ENCODE measurements around the gene UBXN6.

UBXN6 gene

DNA sequence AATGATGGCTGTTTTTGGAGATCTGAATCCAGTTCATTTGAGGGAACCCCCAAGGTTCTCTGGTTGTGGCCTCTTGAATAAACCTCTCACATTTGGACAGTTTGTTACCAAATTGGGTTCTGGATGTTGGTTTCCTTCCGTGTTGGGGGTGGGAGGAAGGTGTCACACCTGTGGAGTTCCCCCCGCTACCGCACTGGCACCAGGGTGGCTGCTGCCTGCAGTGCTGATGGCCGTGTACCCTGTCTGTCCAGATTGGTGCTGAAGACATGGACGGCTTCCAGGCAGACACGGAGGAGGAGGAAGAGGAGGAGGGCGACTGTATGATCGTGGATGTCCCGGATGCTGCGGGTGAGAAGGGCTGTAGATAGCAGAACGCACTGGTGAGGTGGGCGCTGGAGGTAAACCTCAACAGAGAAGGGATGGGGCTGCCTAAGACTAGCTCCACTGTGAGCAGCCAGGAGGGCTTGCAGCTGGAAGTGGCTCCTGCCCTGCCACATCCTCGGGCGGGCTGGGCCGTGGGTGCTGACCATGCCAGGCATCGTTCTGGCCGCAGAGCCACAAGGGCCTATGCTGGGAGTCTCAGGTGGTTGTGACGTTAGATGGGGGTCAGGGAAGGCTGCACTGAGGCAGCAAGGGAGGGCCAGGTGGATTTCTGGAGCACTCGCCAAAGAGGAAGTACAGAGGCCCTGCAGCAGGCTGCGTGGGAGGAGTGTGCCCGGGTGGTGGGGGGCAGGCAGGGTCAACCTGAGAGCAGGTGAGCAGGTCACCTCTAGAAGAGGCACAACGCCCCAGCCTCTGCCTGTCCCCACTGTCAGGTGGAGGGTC lies 15.4 kb downstream of the UBXN6 start:
- H3K27ac ChIP-seq (ENCODE audit: low read length), result no peak overlapping the region
- no peaks in the 10 kb centered on the region for H3K4me1 ChIP-seq (ENCODE audit: control insufficient read depth, low read depth, low read length)
- no peak overlapping the region for H3K4me3 ChIP-seq (ENCODE audit: low read length)
- no peaks in the 10 kb centered on the region for H3K27me3 ChIP-seq (ENCODE audit: control insufficient read depth, insufficient read depth, low read length)
- H3K36me3 ChIP-seq (ENCODE audit: control insufficient read depth, low read depth, low read length), result peaks cover 58% of the 10 kb centered on the region
- H3K9me3 ChIP-seq (ENCODE audit: control insufficient read depth, low read depth, low read length), result no peaks in the 10 kb centered on the region
- no peak overlapping the region for H3K9ac ChIP-seq (ENCODE audit: low read length)

DNA sequence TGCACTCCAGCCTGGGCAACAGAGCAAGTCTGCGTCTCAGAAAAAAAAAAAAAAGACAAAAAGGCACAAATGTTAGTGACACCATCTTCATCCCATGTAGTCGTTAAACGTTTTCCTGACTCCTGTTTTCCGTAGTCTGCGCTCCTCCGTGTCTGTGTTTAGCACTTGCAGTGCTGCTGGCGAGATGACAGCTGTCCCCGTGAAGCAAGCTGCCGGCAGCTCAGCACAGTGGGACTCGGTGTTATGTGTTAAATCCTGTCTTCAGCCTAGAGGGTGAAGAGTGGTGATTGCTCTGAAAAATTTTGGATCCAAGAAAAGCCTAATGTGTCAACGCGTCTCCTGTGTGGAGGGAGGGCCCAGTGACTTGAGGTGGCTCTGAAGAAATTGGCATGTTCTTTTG lies 18.4 kb downstream of the UBXN6 start:
- Histone ChIP-seq H3K27ac (ENCODE audit: low read length) (no peak overlapping the region), H3K4me3 (ENCODE audit: low read length) (no peak overlapping the region), H3K27me3 (ENCODE audit: control insufficient read depth, insufficient read depth, low read length) (no peaks in the 10 kb centered on the region), H3K9me3 (ENCODE audit: control insufficient read depth, low read depth, low read length) (no peaks in the 10 kb centered on the region), H3K9ac (ENCODE audit: low read length) (no peak overlapping the region), H3K36me3 (ENCODE audit: control insufficient read depth, low read depth, low read length) (peaks cover 67% of the 10 kb centered on the region), H3K4me1 (ENCODE audit: control insufficient read depth, low read depth, low read length) (no peaks in the 10 kb centered on the region)

DNA sequence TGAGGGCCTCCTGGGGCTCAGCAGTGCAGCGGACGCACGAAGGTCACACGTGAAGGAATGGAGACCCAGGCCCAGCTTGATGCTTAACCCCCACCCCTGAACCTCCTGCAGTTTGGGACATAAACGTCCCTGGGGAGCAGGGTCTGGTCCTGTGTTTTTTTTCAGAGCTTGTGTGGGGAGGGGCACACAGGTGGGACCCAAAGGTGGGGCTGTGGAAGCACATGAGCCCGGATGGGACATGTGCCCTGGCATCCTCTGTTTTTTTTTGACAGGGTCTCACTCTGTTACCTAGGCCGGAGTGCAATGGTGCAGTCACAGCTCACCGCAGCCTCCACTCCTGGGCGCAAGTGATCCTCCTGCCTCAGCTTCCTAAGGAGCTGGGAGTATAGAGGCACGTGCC lies 20.5 kb downstream of the UBXN6 start:
- H3K9ac ChIP-seq (ENCODE audit: low read length), result no peak overlapping the region
- no peak overlapping the region for H3K4me3 ChIP-seq (ENCODE audit: low read length)
- no peak overlapping the region for H3K27ac ChIP-seq (ENCODE audit: low read length)
- no peaks in the 10 kb centered on the region for H3K27me3 ChIP-seq (ENCODE audit: control insufficient read depth, insufficient read depth, low read length)
- no peaks in the 10 kb centered on the region for H3K4me1 ChIP-seq (ENCODE audit: control insufficient read depth, low read depth, low read length)
- no peaks in the 10 kb centered on the region for H3K9me3 ChIP-seq (ENCODE audit: control insufficient read depth, low read depth, low read length)
- H3K36me3 ChIP-seq (ENCODE audit: control insufficient read depth, low read depth, low read length), result peaks cover 73% of the 10 kb centered on the region

DNA sequence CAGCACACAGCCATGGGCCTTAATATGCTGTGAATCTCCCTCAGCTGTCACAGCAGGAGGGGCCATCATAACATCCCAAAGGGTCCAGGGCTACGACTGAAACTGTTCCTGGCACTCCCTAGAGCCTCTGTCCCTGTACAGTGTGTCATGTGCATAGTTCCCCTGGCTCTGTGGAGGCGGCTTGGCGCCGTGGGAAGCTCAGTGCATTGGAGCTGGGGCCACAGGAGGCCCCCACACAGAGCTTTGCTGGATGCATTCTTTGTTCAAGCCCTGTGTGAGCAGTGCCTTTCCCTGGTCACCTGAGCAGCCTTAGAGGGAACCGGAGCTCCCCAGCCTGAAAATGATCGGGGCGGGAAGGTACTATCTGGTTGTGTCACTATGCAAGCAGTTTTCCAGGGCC lies 21.4 kb downstream of the UBXN6 start:
- Histone ChIP-seq H3K4me1 (ENCODE audit: control insufficient read depth, low read depth, low read length) (no peaks in the 10 kb centered on the region), H3K27me3 (ENCODE audit: control insufficient read depth, insufficient read depth, low read length) (no peaks in the 10 kb centered on the region), H3K27ac (ENCODE audit: low read length) (no peak overlapping the region), H3K36me3 (ENCODE audit: control insufficient read depth, low read depth, low read length) (peaks cover 79% of the 10 kb centered on the region), H3K9ac (ENCODE audit: low read length) (no peak overlapping the region), H3K9me3 (ENCODE audit: control insufficient read depth, low read depth, low read length) (no peaks in the 10 kb centered on the region), H3K4me3 (ENCODE audit: low read length) (no peak overlapping the region)

DNA sequence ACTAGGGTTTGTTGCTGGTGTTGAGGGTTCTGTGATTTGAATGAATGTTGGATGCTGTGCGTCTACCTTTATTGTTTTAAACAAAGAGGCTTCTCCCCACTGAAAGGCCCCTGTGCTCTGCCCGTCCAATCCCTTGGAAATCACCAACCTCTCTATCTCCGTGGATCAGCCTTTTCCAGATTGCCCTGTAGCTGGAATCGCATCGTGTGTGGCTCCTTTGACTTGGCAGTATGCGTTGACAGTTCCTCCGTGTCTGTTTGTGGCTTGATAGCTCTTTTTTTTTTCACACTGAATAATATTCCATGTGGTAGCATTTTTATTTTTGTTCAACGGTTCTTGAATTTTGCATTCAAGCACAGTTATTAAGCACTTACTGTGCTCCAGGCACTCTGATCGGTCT lies 23.2 kb downstream of the UBXN6 start:
- H3K27me3 ChIP-seq (ENCODE audit: control insufficient read depth, insufficient read depth, low read length), result no peaks in the 10 kb centered on the region
- no peak overlapping the region for H3K4me3 ChIP-seq (ENCODE audit: low read length)
- peaks cover 83% of the 10 kb centered on the region for H3K36me3 ChIP-seq (ENCODE audit: control insufficient read depth, low read depth, low read length)
- H3K9me3 ChIP-seq (ENCODE audit: control insufficient read depth, low read depth, low read length), result no peaks in the 10 kb centered on the region
- no peak overlapping the region for H3K9ac ChIP-seq (ENCODE audit: low read length)
- H3K27ac ChIP-seq (ENCODE audit: low read length), result no peak overlapping the region
- no peaks in the 10 kb centered on the region for H3K4me1 ChIP-seq (ENCODE audit: control insufficient read depth, low read depth, low read length)

DNA sequence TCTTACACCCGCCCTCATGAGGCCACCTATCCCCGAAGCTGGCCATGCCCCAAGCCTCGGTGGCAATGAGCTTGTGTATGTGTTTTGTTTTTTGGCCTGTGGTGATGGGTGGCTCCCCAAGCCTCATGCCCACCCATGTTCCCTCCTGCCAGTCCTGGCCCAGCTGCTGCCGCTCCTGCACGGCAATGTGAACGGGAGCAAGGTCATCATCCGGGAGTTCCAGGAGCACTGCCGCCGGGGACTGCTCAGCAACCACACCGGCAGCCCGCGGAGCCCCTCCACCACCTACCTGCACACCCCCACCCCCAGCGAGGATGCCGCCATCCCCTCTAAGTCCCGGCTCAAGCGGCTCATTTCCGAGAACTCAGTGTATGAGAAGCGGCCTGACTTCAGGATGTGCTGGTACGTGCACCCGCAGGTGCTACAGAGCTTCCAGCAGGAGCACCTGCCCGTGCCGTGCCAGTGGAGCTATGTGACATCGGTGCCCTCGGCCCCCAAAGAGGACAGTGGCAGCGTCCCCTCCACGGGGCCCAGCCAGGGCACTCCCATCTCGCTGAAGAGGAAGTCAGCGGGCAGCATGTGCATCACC lies 24.6 kb downstream of the UBXN6 start:
- H3K4me1 ChIP-seq (ENCODE audit: control insufficient read depth, low read depth, low read length), result no peaks in the 10 kb centered on the region
- peaks cover 87% of the 10 kb centered on the region for H3K36me3 ChIP-seq (ENCODE audit: control insufficient read depth, low read depth, low read length)
- H3K27me3 ChIP-seq (ENCODE audit: control insufficient read depth, insufficient read depth, low read length), result no peaks in the 10 kb centered on the region
- H3K4me3 ChIP-seq (ENCODE audit: low read length), result no peak overlapping the region
- H3K27ac ChIP-seq (ENCODE audit: low read length), result no peak overlapping the region
- H3K9me3 ChIP-seq (ENCODE audit: control insufficient read depth, low read depth, low read length), result no peaks in the 10 kb centered on the region
- no peak overlapping the region for H3K9ac ChIP-seq (ENCODE audit: low read length)

DNA sequence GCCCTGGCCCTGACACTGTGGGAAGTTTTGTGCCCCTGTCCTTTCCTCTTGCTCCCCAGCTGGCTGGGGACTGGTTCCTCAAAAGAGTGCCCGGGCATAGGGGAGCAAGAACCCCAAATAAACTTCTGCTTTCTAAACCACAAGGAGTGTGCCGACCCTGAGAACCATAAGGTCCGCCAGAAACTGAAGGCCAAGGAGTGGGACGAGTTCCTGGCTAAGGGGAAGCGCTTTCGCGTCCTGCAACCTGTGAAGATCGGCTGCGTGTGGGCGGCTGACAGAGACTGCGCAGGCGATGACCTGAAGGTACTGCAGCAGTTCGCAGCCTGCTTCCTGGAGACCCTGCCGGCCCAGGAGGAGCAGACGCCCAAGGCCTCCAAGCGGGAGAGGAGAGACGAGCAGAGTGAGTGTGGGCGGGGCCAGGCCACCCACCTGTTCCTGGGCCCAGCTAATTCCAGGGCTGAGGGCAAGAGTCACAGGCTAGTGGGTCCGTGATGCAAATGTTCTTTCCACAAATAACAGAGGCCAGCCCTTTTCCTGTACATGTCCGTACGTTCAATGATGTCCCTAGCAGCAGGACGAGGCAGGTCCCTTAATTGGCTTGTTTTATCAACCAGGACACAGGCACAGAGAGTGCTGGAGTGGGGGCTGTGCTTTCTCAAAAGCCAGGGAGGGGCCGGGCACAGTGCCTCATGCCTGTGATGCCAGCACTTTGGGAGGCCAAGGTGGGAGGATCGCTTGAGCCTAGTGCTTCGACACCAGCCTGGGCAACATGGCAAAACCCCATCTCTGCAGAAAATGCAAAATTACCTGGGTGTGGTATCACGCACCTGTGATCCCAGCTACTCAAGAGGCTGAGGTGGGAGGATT lies 25.6 kb downstream of the UBXN6 start:
- peaks cover 82% of the 10 kb centered on the region for H3K36me3 ChIP-seq (ENCODE audit: control insufficient read depth, low read depth, low read length)
- no peak overlapping the region for H3K27ac ChIP-seq (ENCODE audit: low read length)
- H3K4me3 ChIP-seq (ENCODE audit: low read length), result no peak overlapping the region
- H3K9me3 ChIP-seq (ENCODE audit: control insufficient read depth, low read depth, low read length), result no peaks in the 10 kb centered on the region
- no peaks in the 10 kb centered on the region for H3K4me1 ChIP-seq (ENCODE audit: control insufficient read depth, low read depth, low read length)
- no peak overlapping the region for H3K9ac ChIP-seq (ENCODE audit: low read length)
- no peaks in the 10 kb centered on the region for H3K27me3 ChIP-seq (ENCODE audit: control insufficient read depth, insufficient read depth, low read length)

DNA sequence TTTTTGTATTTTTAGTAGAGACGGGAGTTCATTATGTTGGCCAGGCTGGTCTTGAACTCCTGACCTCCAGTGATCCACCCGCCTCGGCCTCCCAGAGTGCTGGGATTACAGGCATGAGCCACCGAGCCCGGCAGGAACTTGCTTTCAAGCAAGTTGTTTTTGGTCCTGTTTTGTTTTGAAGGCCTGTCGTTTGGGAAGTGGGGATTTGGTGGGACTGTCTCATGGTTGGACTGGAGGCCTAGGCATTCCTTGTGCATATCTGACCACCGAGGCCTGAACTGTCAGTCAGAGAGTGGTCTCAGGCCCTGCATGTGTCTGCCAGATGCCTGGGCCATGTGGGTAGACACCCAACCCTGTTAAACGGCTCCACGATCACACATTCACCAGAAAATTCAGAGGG lies 26.3 kb downstream of the UBXN6 start:
- H3K36me3 ChIP-seq (ENCODE audit: control insufficient read depth, low read depth, low read length), result peaks cover 75% of the 10 kb centered on the region
- no peaks in the 10 kb centered on the region for H3K4me1 ChIP-seq (ENCODE audit: control insufficient read depth, low read depth, low read length)
- no peak overlapping the region for H3K4me3 ChIP-seq (ENCODE audit: low read length)
- no peaks in the 10 kb centered on the region for H3K9me3 ChIP-seq (ENCODE audit: control insufficient read depth, low read depth, low read length)
- H3K27ac ChIP-seq (ENCODE audit: low read length), result no peak overlapping the region
- H3K27me3 ChIP-seq (ENCODE audit: control insufficient read depth, insufficient read depth, low read length), result no peaks in the 10 kb centered on the region
- H3K9ac ChIP-seq (ENCODE audit: low read length), result no peak overlapping the region

DNA sequence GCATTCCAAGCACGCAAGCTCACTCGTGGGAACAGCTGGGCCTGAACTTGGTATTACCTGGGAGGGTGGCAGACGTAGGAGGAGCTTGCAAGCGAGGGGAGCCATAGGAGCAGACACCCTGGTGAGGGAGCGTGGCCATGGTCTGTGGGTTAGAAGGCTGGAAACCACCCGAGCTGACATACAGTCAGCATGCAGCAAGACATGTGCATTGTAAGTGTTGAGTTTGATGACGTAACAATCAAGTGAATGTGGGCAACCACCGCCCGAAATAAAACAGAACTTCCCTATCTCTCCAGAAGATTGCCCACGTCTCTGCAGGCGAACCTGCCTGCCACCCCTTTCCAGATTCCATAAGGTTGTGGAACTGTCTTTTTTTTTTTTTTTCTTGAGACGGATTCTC lies 26.8 kb downstream of the UBXN6 start:
- Histone ChIP-seq H3K36me3 (ENCODE audit: control insufficient read depth, low read depth, low read length) (peaks cover 75% of the 10 kb centered on the region), H3K4me3 (ENCODE audit: low read length) (no peak overlapping the region), H3K27me3 (ENCODE audit: control insufficient read depth, insufficient read depth, low read length) (no peaks in the 10 kb centered on the region), H3K27ac (ENCODE audit: low read length) (no peak overlapping the region), H3K4me1 (ENCODE audit: control insufficient read depth, low read depth, low read length) (no peaks in the 10 kb centered on the region), H3K9ac (ENCODE audit: low read length) (no peak overlapping the region), H3K9me3 (ENCODE audit: control insufficient read depth, low read depth, low read length) (no peaks in the 10 kb centered on the region)

DNA sequence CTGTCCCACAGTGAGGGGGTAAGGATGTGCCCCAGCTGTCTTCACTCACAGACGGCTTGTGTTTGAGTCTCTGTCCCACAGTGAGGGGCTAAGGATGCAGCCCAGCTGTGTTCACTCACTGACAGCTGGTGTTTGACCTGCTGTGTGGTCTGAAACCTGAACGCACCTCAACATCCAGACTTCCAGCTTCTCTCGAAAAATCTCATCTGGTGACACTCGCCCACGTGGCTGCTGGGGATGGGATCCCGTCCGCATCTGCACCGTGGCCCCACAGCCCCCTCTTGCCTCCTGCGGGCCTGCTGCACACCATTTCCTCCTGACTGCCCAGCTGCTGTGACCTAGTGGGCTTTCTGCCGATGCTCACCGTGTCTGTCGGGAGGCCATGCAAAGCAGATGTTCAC lies 27.8 kb downstream of the UBXN6 start:
- peaks cover 79% of the 10 kb centered on the region for H3K36me3 ChIP-seq (ENCODE audit: control insufficient read depth, low read depth, low read length)
- no peak overlapping the region for H3K4me3 ChIP-seq (ENCODE audit: low read length)
- no peak overlapping the region for H3K9ac ChIP-seq (ENCODE audit: low read length)
- no peaks in the 10 kb centered on the region for H3K9me3 ChIP-seq (ENCODE audit: control insufficient read depth, low read depth, low read length)
- H3K4me1 ChIP-seq (ENCODE audit: control insufficient read depth, low read depth, low read length), result no peaks in the 10 kb centered on the region
- H3K27ac ChIP-seq (ENCODE audit: low read length), result no peak overlapping the region
- H3K27me3 ChIP-seq (ENCODE audit: control insufficient read depth, insufficient read depth, low read length), result no peaks in the 10 kb centered on the region

DNA sequence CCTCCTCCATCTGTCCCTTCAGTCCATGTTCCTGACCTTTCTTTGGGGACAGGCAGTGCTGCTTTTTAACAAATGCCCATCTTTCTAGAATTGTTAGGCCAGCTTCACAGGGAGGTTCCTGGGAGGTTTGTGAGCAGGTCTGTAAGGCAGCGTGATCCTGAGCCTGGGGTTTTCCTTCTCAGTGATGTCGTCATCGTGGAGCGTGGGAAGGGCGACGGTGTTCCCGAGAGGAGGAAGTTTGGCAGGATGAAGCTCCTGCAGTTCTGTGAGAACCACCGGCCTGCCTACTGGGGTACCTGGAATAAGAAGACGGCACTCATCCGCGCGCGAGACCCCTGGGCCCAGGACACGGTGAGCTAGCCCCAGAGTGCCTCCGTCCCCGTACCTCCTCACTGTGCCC lies 28.3 kb downstream of the UBXN6 start:
- no peak overlapping the region for H3K4me3 ChIP-seq (ENCODE audit: low read length)
- no peak overlapping the region for H3K9ac ChIP-seq (ENCODE audit: low read length)
- no peak overlapping the region for H3K27ac ChIP-seq (ENCODE audit: low read length)
- H3K27me3 ChIP-seq (ENCODE audit: control insufficient read depth, insufficient read depth, low read length), result no peaks in the 10 kb centered on the region
- H3K36me3 ChIP-seq (ENCODE audit: control insufficient read depth, low read depth, low read length), result peaks cover 77% of the 10 kb centered on the region
- no peaks in the 10 kb centered on the region for H3K9me3 ChIP-seq (ENCODE audit: control insufficient read depth, low read depth, low read length)
- no peaks in the 10 kb centered on the region for H3K4me1 ChIP-seq (ENCODE audit: control insufficient read depth, low read depth, low read length)
